ENCODE measurements around the gene RIOK2. TPM values are rescaled to one million over a fixed set of nuclear protein-coding genes. Genes with fewer than 3 reads are reported as not detected.

Gene RIOK2
- total and polyA plus RNA-seq, 2 experiments from 2014 or later: 34.4 to 44.1 TPM

- Histone ChIP-seq H3K27me3 (no peaks in the 10 kb centered on the region), H3K4me1 (ENCODE audit: insufficient read depth) (no peaks in the 10 kb centered on the region), H3K27ac (no peak overlapping the region), H3K36me3 (replicated peaks; ENCODE audit: insufficient read depth, low read depth) (no peaks in the 10 kb centered on the region), H2AFZ (no peak overlapping the region), H3K9me3 (ENCODE audit: low read depth) (no peaks in the 10 kb centered on the region), H3K79me2 (peaks cover 11% of the 10 kb centered on the region), H4K20me1 (ENCODE audit: insufficient read depth, poor library complexity, severe bottlenecking) (no peaks in the 10 kb centered on the region), H3K4me3 (no peak overlapping the region), H3K9me2 (replicated peaks; ENCODE audit: insufficient read depth) (no peaks in the 10 kb centered on the region), H3K4me2 (no peak overlapping the region)
- no peak for DNase-seq (ENCODE audit: low spot score)
- 96% methylated on average over 2 of the region's 2 CpGs for WGBS (ENCODE audit: low lambda C conversion rate, missing lambda C conversion rate)
- no peak for TF ChIP-seq CTCF (IDR thresholded peaks at IDR 0.05; ENCODE audit: poor library complexity)
- TF ChIP-seq EZH2phosphoT487 (IDR thresholded peaks at IDR 0.05; ENCODE audit: low read depth, severe bottlenecking, unreplicated experiment): no peak
- no peak for TF ChIP-seq EZH2 (IDR thresholded peaks at IDR 0.05; ENCODE audit: borderline replicate concordance)
Measured at GRCh38 chr5:97143704-97144103, 39.3 kb downstream of the RIOK2 start.

- H2AFZ ChIP-seq: peak within 1 kb of the TSS; percentile 31
- no peaks in the 10 kb centered on the region for H3K36me3 ChIP-seq (replicated peaks; ENCODE audit: insufficient read depth, low read depth)
- peak within 1 kb of the TSS; percentile 4 for H3K4me3 ChIP-seq
- DNase-seq (ENCODE audit: low spot score): peak; percentile 81
- no peaks in the 10 kb centered on the region for H3K4me1 ChIP-seq (ENCODE audit: insufficient read depth)
- H3K79me2 ChIP-seq: peaks cover 14% of the 10 kb centered on the region
- H3K9me3 ChIP-seq (ENCODE audit: low read depth): no peaks in the 10 kb centered on the region
- WGBS (ENCODE audit: low lambda C conversion rate, missing lambda C conversion rate): 37% methylated on average over 6 of the region's 6 CpGs
- no peaks in the 10 kb centered on the region for H4K20me1 ChIP-seq (ENCODE audit: insufficient read depth, poor library complexity, severe bottlenecking)
- H3K27me3 ChIP-seq: no peaks in the 10 kb centered on the region
- peak within 1 kb of the TSS; percentile 50 for H3K27ac ChIP-seq
- peak within 1 kb of the TSS; percentile 63 for H3K4me2 ChIP-seq
- H3K9me2 ChIP-seq (replicated peaks; ENCODE audit: insufficient read depth): no peaks in the 10 kb centered on the region
- no peak for TF ChIP-seq EZH2phosphoT487 (IDR thresholded peaks at IDR 0.05; ENCODE audit: low read depth, severe bottlenecking, unreplicated experiment)
- no peak for TF ChIP-seq EZH2 (IDR thresholded peaks at IDR 0.05; ENCODE audit: borderline replicate concordance)
- TF ChIP-seq CTCF (IDR thresholded peaks at IDR 0.05; ENCODE audit: poor library complexity): peak; percentile 78
Measured at GRCh38 chr5:97142521-97143254, 40.4 kb downstream of the RIOK2 start, which contains the start of gene LIX1. Gene LIX1 (minus strand): TSS chr5:97142611. CDS start chr5:97142576, 35 bp downstream.

GRCh38 chr5:97141539-97141938 lies 41.5 kb downstream of the RIOK2 start:
- no peaks in the 10 kb centered on the region for H3K4me1 ChIP-seq (ENCODE audit: insufficient read depth)
- peak overlapping the region; percentile 63 for H3K4me2 ChIP-seq
- H3K36me3 ChIP-seq (replicated peaks; ENCODE audit: insufficient read depth, low read depth): no peaks in the 10 kb centered on the region
- H4K20me1 ChIP-seq (ENCODE audit: insufficient read depth, poor library complexity, severe bottlenecking): no peaks in the 10 kb centered on the region
- 12% methylated on average over 2 of the region's 2 CpGs for WGBS (ENCODE audit: low lambda C conversion rate, missing lambda C conversion rate)
- no peaks in the 10 kb centered on the region for H3K27me3 ChIP-seq
- H3K79me2 ChIP-seq: peaks cover 14% of the 10 kb centered on the region
- DNase-seq (ENCODE audit: low spot score): no peak
- no peak overlapping the region for H2AFZ ChIP-seq
- no peak overlapping the region for H3K4me3 ChIP-seq
- TF ChIP-seq CTCF (IDR thresholded peaks at IDR 0.05; ENCODE audit: poor library complexity) (no peak), EZH2phosphoT487 (IDR thresholded peaks at IDR 0.05; ENCODE audit: low read depth, severe bottlenecking, unreplicated experiment) (no peak), EZH2 (IDR thresholded peaks at IDR 0.05; ENCODE audit: borderline replicate concordance) (no peak)
- H3K9me3 ChIP-seq (ENCODE audit: low read depth): no peaks in the 10 kb centered on the region
- peak overlapping the region; percentile 50 for H3K27ac ChIP-seq
- H3K9me2 ChIP-seq (replicated peaks; ENCODE audit: insufficient read depth): no peaks in the 10 kb centered on the region

All from hepatocyte (in vitro differentiated cells).